ENCODE data around the gene SPTBN2.

Gene SPTBN2

DNA sequence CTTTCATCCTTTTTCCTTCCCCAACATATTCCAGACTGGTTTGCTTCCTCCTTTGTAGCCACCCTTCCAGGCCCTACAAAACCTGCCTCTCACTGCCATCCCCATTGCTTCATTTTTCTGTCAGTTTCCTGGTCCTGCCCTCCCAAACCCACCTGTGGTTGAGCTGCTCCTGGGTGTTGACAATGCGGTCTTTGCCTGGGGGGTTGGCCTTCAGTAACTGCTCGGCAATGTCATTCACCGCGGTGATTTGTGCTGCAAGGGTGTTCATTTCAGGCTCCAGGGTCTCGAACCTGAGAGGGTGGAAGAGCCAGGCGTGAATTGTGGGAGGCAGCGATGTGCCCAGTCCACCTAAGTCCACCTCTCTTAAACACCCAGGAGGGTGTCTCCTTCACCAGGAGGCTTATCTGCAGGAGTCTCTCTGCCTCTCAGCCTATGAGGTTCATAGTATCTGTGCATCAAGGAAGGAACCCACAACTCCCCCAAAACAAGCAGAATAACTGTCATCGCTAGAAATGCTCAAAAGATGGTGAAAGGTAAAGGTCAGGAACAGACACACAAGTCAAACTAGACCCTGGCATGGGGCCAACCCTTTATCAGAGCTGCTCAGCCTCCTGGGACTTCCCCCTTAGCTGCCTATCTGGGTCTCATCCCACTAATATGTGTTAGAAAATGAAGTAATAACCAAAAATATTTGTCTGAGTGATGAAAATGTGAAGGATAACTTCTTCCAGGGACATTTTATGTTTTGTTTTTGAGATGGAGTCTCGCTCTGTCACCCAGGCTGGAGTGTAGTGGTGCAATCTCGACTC, 27.4 kb downstream of the SPTBN2 start:
- no peak for DNase-seq (ENCODE audit: low read depth)

DNA sequence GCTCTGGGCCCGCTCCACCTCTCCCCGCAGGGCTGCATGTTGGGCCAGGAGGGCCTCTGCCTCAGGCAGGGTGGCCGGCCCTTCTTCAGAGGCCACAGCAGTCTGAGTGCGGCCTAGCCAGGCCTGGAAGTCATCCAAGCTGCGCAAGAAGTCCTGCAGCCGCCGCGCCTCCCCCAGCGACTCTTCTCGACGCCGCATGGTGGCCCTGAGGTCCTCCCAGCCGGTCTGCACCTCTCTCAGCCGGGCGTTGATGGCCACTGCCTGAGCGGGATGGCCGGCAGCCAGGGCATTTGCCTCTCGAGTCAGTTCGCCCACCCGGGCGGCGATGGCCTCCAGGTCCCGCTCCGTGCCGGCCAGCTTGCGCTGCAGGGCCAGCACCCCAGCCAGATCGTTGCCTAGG, 28.3 kb downstream of the SPTBN2 start:
- DNase-seq (ENCODE audit: low read depth): no peak

DNA sequence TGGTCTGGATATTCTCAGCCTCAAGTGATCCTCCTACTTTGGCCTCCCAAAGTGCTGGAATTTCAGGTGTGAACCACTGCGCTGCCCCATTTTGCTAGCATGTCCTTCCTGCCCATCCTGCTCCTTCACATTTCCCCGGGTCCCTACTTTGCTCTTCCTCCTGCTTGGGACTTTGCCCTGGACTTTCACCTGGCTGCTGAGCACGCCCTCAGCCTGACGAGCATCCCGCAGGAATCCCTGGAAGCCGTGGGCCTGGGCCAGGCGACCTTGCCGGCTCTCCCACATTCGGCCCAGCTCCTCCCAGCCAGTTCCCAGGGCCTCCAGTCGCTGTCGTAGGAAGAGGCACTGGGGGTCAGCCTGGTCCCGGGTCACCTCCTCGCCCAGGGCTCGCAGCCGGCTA, 28.7 kb downstream of the SPTBN2 start:
- DNase-seq (ENCODE audit: low read depth): no peak

DNA sequence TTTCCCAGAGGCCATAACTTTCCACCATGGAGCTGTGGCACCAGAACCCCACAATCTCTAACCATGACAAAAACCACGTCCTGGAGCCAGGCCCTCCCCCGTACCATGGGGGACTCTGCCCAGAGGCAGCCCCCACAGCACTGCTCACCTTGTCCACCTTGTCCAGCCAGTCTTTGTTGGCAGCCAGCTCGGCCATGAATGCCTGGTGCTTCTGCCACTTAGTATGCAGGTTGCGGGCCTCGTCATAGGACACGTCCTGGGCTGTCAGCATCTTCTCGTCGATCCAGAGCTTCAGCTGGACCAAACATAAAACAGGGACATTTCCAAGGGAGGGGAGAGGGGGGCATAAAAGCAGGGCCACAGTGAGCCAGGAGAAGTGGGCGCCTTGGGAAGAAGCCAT, 30.5 kb downstream of the SPTBN2 start:
- no peak for DNase-seq (ENCODE audit: low read depth)

DNA sequence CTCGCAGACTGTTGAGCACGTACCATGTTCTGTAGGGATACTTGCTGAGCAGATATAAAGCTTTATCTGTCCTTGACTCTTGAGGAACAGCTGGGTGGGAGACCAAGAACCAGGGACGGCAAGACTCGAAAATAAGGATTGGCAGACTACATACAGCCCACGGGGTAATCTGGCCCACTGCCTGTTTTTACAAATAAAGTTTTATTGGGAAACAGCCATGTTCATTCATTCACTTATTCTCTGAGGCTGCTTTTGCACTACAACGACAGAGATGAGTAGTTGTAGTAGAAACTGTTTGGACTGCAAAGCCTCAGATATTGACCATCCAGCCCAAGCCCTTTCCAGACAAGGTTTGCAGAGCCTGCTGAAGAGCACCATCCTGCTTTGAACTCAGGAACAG, 31.0 kb downstream of the SPTBN2 start:
- no peak for DNase-seq (ENCODE audit: low read depth)

DNA sequence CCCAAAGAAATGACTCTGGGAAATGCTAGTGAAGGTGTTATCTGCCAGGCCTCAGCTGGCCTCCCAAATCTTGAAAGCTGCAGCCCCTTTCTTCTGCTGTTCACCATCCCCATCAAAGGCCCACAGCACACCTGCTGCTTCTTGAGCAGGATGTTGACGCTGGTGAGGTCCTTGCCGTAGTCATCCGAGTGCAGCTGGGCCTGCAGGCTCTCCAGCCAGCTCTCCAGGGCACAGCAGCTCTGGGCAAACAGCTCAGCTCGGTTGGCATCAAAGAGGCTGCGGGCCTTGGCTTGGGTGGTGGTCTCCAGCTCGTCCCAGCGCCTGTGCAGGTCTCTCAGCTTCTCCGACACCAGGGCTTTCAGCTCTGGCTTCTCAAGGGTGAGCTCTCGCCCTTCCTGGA, 32.9 kb downstream of the SPTBN2 start:
- no peak for DNase-seq (ENCODE audit: low read depth)

DNA sequence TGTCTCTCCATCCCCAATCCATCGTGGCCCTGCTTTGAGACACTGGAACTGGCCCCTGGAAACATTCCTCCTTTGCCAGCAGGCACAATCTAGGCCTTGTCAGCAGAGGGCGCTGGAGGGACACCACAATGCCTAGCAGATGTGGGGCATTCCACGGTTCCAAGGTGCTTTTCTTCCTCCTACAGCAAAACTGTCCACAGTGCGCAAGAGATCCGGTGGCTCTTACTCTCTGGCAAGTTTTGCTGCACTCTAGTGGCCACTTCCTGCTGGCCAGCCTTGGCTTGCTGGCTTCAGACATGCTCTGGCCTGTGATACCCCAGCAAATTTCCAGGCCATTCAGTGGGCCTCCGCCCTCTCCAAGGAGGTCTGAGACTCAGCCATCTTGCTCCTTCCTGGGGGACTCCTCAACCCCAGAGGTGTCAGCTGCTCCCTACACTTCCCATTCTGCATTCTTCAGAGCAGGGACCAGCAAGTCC, 34.2 kb downstream of the SPTBN2 start:
- DNase-seq (ENCODE audit: low read depth): peak; percentile 86

DNA sequence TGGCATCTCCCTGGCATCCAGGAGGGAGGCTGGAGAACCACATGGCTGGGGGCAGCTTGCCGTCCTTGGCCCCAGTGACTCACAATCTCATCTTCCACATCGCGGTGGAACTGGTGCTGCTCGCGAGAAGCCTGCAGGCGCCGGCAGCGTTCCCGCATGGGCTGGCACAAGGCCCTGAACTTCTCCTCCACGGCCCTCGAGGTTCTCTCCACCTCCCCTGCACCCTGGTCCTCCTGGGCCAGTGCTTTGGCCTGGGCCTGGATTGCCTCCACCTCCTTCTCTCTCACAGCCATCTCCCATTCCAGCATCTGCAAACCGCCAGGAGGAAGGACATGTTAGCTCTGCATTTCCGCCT, 35.0 kb downstream of the SPTBN2 start:
- no peak for DNase-seq (ENCODE audit: low read depth)

DNA sequence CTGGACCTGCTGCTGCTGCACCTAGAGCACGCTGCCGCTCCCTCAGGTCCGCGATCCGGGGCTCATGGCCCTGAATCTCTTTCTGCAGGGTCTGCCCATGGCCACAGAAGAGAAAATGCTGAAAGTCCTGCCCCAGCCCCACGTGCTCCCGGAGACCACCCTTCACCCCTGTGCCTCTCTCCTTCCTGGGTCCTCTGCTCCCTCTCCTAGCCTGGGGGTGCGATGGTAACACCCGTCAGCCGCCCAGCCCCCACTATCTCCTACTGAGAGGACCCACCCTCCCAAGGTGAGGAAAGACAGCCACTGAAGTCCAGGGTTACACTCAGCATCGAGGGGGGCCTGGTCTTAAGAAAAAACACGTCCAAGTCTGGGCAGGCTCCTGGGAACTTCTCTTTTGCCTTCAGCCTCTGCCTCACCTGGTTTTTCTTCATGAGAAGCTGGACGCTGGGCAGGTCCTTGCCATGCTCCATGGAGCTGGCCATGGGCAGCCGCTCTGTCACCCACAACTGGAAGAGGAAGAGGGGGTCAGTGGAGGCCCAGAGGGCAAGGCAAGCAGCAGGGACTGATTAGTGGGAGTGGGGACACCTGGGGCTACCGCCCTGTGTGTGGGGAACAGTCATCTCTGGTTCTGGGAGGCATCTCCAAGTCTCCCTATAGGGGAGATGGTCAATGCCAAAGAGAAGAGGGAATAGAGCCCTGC, 35.5 kb downstream of the SPTBN2 start:
- no peak for DNase-seq (ENCODE audit: low read depth)

DNA sequence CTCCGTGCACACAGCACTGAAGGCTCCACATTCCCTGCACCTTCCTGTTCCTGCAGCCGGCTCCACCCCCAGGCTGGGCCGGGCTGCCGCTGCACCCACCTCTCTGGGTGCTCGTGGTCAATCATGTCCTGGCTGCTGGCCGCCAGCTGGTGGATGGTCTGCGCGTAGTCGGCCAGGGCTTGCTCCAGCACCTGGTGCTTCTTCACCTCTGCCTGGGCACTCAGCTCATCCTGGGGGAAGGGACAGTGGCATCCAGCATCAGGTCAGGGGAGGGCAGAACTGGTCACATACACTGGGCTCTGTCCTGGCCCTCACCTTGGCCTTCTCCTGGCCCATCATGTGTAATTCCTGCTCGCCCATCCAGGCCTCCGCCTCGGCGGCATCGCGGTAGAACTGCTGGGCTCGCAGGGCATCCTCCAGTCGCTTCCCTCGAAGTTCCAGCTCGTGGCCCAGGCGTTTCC, 36.1 kb downstream of the SPTBN2 start:
- DNase-seq (ENCODE audit: low read depth): no peak

DNA sequence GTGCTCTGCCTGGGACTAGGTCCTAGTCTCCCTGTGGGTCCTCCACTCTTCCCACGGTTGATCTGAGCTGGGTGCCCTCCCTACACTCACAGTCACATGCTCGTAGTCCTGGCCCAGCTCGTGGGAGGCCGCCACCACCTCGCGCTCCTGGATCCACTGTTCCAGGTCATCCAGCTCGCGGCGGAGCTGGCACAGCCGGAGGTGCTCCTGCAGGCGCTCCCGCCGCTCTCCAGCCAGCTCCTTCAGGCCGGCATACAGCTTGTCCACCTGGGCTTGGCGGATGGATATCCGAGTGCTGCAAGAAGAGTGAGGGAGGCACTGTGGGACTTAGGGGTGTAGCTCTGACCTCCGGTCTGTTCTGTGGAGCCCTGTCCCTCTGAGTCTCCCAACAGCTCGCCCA, 36.6 kb downstream of the SPTBN2 start:
- no peak for DNase-seq (ENCODE audit: low read depth)

DNA sequence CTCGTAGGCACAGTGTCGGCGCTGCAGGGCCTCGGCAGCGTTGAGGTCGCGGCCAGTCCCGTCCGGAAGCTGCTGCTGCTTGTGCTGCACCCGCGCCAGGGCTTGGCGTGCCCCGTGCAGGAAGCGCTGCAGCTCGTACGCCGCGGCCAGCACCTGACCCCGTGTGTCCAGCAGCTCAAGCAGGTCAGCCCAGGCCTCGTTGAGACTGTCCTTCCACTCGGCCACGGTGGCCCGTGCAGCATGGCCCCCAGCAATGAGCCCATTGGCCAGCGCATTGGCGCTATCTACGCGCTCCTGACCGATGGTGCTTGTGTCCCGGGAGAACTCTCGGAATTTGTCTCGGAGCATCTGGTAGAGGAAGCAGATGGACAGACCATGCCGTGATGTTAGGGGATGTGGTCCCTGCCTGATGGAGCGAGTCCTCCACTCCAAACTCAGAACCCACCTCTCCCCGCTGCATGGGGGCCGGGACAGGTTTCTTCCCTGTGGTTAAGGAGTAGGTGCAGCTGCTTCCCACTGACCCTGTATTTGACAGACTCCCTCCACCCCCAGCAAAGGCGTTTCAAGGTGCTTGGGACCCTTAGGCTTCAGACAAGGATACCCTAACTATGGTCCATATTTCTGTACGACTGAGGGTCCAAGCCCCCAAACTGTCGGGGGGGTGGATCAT, 37.6 kb downstream of the SPTBN2 start:
- no peak for DNase-seq (ENCODE audit: low read depth)

DNA sequence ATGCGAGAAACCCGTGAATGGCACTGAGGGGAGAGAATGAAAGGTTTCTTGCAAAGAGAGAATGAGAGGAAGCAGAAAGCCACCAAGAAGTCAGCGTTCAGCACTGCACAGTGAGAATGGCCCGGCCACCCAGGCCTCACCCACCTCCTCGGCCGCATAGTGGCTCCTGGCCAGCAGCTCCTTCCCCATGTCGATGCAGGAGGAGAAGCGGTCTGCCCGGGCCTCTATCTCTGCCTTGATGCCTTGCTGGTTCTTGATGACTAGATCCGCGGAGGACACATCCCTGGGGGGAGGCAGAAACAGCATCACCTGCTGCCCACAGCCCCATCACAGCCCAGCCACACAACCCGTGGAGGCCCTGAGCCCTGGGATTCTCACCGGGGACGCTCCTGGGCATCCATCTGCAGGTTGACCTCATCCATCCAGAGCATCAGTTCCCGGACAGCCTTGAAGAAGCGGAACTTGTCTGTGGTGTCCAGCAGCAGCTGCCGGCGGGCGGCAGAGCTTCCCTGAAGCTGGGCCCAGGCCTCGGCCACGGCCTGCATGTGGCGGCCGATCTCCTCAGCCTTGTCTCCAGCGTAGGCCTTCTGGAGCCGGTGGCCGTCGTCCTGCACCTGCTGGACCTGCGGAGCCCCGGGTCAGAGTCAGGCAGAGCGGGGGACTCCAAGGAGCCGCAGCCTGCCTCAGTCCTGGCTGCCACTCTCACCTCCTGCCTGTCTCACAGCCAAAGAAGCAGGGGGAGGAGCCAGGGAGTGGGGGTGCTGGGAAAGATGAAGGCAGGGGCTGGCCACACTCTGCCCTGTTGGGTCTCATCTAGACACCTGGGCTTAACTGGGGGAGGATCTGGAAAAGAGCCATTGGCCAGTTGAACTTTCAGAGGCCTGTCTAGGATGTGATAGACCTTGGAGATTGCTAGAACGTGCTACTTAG, 39.1 kb downstream of the SPTBN2 start:
- no peak for DNase-seq (ENCODE audit: low read depth)

DNA sequence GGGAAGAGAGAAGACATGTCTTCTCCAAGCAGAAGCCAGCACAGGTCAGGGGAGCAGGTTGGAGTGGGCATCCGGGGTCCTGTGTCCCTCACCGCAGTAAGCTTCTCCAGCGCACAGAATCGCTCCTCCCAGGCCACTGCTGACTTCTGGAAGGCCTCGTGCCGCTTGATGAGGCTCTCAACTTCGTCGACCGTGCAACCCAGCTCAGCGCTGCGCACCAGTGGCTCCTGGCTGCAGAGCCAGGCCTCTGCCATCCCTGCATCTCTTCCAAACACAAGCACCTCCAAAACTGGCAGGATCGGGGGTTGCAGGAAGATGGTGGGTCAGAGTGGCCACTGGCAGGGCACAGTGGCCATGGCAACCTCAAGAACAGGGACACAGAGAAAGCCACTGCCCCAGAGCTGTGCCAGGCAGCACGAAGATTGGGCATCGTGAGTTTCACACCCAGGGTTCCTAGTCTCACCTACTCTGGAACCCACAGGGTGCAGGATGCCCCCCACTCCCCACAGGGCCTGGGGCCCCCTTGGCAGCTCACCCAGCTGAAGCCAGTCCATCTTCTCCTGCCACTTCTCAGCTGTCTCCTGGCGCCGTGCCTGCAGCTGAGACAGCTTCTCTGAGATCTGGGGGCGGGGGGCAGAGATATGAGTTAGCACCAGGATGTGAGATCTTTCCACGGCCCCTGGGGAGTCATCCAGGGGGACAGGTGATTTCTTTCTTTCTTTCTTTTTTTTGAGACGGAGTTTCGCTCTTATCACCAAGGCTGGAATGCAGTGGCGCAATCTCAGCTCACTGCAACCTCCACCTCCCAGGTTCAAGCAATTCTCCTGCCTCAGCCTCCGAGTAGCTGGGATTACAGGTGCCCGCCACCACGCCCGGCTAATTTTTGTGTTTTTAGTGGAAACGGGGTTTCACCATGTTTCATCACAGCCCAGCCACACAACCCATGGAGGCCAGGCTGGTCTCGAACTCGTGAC, 40.2 kb downstream of the SPTBN2 start:
- DNase-seq (ENCODE audit: low read depth): no peak

DNA sequence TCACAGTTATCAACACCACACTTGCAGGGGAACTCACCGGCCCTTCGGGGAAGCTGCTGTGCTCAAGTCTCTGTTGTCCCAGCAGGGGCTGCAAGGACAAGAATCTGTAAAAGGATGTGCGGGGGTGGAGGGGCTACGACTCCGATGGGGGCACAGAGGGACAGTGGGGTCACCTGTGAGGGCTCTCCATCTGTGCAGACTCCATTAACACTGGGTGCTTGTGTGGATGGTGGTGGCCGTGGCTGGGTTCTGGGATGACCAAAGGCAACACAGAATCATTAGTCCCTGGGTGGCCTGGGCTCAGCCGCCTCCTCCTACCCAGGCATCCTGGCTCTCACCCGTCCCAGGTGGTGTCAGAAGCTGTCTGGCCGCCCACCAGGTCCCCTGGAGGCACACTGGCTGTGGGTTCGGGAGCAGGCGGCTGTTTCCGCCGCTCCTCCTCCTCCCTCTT, 41.2 kb downstream of the SPTBN2 start:
- DNase-seq (ENCODE audit: low read depth): no peak

DNA sequence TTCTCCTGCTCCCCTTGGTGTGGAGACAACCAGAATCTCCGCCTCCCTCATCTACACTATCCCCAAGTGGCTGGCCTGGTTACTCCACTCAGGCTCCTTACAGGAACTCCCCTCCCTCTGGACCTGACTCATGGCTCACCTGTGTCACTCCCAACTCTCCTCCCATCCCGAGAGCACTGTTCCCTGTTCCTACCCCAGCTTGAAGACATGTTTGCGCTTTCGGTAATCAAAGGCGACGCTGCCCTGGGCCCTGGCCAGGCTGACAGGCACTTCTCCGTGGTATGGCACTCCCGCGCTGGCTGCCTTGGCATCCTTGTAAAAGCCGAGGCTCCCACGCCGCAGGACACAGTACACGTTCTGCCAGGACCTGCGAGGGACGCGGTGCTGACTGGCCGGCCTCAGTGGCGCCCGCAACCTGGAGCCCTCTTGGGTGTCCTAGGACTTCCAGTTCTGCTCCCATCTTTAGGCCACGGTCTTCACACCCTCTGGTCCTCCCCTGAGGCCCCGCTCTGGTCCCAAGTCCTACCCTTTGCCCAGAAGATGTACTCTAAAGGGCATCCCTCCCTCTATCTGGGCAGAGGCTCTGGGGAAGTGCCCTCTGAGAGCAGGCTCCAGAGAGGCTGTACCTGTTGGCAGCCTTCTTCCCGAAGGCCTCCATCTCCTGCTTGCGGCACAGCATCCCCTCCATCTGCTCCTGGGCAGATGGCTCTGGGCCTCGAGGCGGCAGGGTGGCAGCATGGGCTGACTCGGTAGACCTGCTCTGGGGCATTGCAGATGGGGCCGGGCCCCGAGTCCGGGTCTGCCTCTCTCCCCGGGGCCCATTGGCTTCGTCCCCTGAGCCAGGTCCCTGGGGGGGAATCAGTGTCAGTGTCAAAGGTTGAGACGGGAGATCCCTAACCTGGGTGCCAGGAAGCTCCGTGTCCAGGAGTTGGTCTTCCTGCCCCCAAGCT, 41.9 kb downstream of the SPTBN2 start:
- DNase-seq (ENCODE audit: low read depth): no peak

DNA sequence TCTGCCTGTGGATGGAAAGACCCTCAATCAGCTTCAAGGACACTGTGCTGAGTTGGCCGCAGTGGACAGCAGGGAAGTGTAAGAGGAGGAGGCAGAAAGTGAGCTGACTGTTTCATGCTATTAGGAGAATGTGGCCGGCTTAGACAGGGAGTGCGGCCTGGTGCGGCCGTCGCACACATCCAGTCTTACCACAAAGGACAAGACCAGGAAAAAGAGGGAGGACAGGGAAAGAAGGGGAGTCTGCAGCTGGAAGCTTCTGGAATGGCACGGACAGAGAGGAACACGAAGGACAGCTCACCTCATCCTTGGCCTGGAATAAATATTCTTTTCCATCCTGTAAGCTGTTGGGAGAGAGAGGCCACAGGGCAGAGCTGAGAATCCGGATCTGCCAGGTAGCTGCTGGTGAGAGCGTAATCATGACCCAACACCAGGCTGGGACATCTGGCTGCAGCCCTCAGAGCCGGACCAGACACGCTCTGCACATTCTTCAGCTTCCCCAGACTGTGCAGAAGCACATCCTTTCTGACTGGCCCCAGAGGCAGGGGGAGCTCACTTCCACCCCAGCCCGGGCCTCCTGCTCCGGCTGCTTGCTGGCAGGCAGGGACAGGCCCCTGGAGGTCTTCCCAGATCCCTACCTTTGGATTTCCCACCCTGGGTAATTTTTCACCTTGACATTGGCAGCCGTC, 42.8 kb downstream of the SPTBN2 start:
- DNase-seq (ENCODE audit: low read depth): no peak

DNA sequence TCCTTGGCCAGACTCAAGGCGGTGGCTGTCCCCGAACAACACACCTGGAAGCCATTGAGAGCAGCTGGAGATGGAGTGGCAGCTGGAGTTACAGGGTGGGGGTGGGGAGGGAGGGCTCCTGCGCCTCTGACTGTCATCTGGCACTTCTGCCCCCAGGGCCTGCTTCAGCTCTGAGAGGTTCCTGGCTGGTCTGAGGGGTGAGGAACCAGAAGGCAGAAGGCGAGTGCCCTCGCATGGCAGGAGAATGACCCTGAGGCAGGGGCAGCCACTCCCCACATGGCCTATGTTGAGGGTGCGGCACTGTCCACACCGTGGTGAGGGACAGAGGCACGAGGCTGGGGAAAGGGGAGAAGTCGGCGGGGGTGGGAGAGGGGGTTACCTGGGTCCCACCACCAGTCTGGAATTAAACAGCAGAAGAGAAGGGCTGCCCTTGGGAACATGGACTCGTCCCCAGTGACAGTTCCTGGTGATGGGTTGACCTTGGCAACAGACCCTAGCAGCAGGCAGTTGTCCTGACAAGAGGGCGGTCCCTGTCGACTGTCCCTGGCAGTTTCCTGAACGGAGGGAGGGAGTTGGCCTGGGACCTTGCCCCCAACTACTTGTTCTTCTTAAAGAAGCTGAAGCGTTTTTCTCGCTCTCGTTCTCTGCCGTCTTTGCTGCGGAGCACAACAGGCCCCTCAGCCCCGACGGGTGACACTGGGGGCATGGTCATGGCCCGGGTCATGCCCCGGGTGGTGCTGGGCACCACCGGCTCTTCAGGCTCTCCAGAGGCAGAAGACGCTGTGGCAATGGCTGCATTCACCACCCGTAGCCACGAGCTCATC, 43.5 kb downstream of the SPTBN2 start:
- DNase-seq (ENCODE audit: low read depth): no peak

Data from HS-27A (cell line).